GM13977 (cell line): ENCODE results near the gene KCND3.
"Not testable (repeated sequence)": the region's sequence is repeated elsewhere in the genome, so short reads cannot be mapped to it uniquely, and the experiment has no call there.

Source experiments
- DNase-seq: peaks from one replicate; pipeline ENCODE4 v3.0.0; 2012; ENCODE audit warnings: low spot score
- in situ Hi-C: fragments of 300-500 bp; cut with MboI; formaldehyde crosslinking; loops from one replicate; pipeline ENCODE4 v1.12.0; 2022; ENCODE audit warnings: low sequenced_read_pairs, low pct_unique_long_range_greater_than_20kb, mixed read lengths, inconsistent platforms; ENCODE audit not compliant: unreplicated experiment
- TF ChIP-seq, protein P1 (sequence below): IDR thresholded peaks from 2 replicates; pipeline ENCODE4 v1.5.1; 2012; ENCODE audit warnings: mild to moderate bottlenecking, control low read depth; ENCODE audit not compliant: insufficient read depth; ENCODE audit errors: extremely low read depth, missing control alignments

KCND3 gene

DNA sequence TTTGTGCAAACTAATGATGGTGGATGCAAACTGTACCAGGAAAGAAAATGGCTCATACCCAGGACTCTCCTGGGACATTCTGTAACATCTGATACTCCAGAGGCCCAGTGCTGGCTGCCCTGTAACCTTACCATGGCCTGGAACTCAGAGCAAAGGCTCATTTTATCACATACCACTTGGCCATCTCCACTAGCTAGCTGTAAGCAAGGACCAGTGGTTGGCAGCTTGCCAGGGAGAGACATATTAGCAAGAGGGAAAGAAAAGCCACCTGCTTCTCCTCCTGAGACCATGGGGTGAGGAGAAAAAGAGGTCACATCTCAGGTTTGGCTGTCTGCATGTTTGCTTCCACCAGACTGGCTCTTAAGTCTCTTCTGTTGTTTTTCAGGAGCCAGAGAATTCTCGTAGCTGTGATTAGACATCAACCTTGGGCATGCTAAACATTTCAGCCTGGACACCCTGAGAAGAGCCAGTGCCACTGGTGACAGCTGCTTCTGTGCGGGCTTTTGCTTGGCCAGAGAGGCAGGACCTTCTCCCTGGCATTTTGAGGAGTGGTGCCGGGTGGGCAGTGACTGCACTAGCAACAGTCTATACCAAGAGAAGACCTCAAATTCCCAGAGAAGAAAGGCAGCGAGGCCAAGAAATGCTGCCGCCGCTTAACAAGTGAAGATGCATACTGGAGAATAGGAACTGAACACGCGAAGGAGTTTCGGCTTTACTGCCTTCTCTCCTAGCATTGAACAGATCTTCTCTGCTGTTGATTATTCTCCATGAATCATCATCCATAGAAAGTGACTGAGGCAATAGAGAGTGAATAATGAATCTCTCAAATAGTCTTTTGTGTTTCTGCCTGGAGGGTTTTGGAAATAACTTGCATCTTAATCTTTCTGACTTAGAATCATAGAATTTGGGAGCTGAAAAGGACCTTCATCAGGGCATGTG is 243.5 kb downstream of the KCND3 start:
- TF ChIP-seq, protein P1, sequence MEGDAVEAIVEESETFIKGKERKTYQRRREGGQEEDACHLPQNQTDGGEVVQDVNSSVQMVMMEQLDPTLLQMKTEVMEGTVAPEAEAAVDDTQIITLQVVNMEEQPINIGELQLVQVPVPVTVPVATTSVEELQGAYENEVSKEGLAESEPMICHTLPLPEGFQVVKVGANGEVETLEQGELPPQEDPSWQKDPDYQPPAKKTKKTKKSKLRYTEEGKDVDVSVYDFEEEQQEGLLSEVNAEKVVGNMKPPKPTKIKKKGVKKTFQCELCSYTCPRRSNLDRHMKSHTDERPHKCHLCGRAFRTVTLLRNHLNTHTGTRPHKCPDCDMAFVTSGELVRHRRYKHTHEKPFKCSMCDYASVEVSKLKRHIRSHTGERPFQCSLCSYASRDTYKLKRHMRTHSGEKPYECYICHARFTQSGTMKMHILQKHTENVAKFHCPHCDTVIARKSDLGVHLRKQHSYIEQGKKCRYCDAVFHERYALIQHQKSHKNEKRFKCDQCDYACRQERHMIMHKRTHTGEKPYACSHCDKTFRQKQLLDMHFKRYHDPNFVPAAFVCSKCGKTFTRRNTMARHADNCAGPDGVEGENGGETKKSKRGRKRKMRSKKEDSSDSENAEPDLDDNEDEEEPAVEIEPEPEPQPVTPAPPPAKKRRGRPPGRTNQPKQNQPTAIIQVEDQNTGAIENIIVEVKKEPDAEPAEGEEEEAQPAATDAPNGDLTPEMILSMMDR, result no peak
- DNase-seq, result no peak
- in situ Hi-C loops, result no loop called here

- no peak for DNase-seq
- in situ Hi-C loops, result no loop called here
- TF ChIP-seq, protein P1, result no peak
Measured at GRCh38 chr1:111743679-111744101, 245.8 kb downstream of the KCND3 start.

DNA sequence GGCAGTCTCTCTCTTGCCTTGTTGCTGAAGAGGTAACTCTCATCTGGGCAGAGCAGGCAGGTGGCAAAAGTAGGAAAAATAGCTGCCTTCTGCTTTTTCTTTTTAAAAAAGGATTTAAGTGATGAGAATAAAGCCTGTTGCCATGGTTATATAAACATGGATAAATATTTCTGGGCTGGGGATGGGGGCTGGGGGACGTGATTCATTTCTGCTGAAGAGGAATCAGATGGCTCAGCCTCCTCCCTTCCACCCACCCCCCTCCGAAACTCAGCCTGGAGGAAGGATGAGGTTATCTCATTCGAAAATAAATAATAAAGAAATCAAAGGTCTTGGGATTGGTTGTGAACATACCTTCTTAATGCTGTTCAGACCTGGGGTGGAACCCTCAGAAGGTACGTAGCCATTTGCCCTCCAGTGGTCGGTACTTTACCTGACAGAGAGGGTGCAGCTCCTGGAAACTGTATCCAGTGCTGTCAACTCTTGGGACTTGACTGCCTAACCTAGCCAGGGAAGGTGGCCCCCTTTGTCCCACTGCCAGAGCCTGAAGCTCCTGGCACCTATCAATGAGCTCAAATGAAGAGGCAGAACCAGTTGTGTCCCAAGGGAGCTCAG is 246.4 kb downstream of the KCND3 start:
- in situ Hi-C loops, result no loop called here
- TF ChIP-seq, protein P1, result no peak
- no peak for DNase-seq

GRCh38 chr1:111742292-111742691 is 247.2 kb downstream of the KCND3 start:
- in situ Hi-C loops, DNase-seq: not testable (repeated sequence)

GRCh38 chr1:111739925-111740765 is 249.3 kb downstream of the KCND3 start:
- TF ChIP-seq, protein P1, result peak; percentile 36
- in situ Hi-C loops, result no loop called here
- no peak for DNase-seq

- peak; percentile 94 for DNase-seq
- TF ChIP-seq, protein P1, result no peak
- in situ Hi-C loops, result no loop called here
Measured at GRCh38 chr1:111739194-111739924, 250.1 kb downstream of the KCND3 start, which contains the start of gene INKA2. INKA2 (minus strand) TSS chr1:111739395; CDS start chr1:111739242, 153 bp downstream.
